GM12878 (cell line): Measurements from ENCODE around the gene TPCN2. TPM values are rescaled to one million over a fixed set of nuclear protein-coding genes. Genes with fewer than 3 reads are reported as not detected.

Experiments used
- ATAC-seq: fragments of 200-7000 bp; cut with Tn5 transposase; 3 replicates; pipeline ENCODE4 v1.9.1; 2020; ENCODE audit warnings: mild to moderate bottlenecking, moderate library complexity
- BruUV-seq: library from RNA; stranded (reverse); fragments of 400-500 nt; replicated peaks from 2 replicates; lab custom pipeline; 2021; lab: Mats Ljungman, UMichigan
- CTCF ChIA-PET: fragments of 300-600 bp; sonication (Branson Sonifier 250); formaldehyde crosslinking; extraction: SDS; loops from one replicate; lab custom pipeline; 2021; ENCODE audit warnings: inconsistent platforms; lab: Yijun Ruan, JAX
- POLR2A ChIA-PET: fragments of 350-600 bp; formaldehyde crosslinking; extraction: SDS; loops from one replicate; lab custom pipeline; 2021; ENCODE audit warnings: inconsistent platforms; lab: Charles Lee
- RAD21 ChIA-PET: fragments of 300-600 bp; sonication (Branson Sonifier 250); formaldehyde crosslinking; loops from one replicate; lab custom pipeline; 2023; ENCODE audit warnings: antibody characterized with exemption; ENCODE audit not compliant: unreplicated experiment; lab: Charles Lee
- SMC1A ChIA-PET: fragments of 300-600 bp; sonication (Branson Sonifier 250); formaldehyde crosslinking; loops from one replicate; lab custom pipeline; 2023; ENCODE audit not compliant: unreplicated experiment, uncharacterized antibody; lab: Charles Lee
- DNase-seq: peaks from one replicate; pipeline ENCODE4 v3.0.0-alpha.2; 2011; ENCODE audit warnings: low read depth, low spot score
- FAIRE-seq: peaks from 3 replicates; lab custom pipeline; 2011; peaks lifted over from hg19 to GRCh38; lab: Jason Lieb, UNC
- H2AFZ ChIP-seq: 2 replicates; pipeline ENCODE4 v1.6.0; 2011; ENCODE audit warnings: low read depth, low read length, control low read depth; ENCODE audit not compliant: control insufficient read depth
- H3K27ac ChIP-seq: 2 replicates; pipeline ENCODE4 v1.5.1; 2011; ENCODE audit warnings: control low read depth; ENCODE audit not compliant: control insufficient read depth, insufficient read depth
- H3K27me3 ChIP-seq, 2 experiments: replicated peaks in 1 of 2; 2 replicates each; pipeline versions ENCODE4 v1.6.0 to v1.6.1; 2011; ENCODE audit warnings: low read length in 1 of 2; ENCODE audit not compliant: control insufficient read depth in 2 of 2, insufficient read depth in 2 of 2
- H3K36me3 ChIP-seq, 2 experiments: 2 replicates each; pipeline ENCODE4 v1.5.1; 2011; ENCODE audit warnings: low read length in 1 of 2; ENCODE audit not compliant: control insufficient read depth in 2 of 2, insufficient read depth in 2 of 2
- H3K4me1 ChIP-seq: 2 replicates; pipeline ENCODE4 v1.6.1; 2011; ENCODE audit warnings: mild to moderate bottlenecking, low read length, moderate library complexity, mixed read lengths; ENCODE audit not compliant: control insufficient read depth, insufficient read depth
- H3K4me2 ChIP-seq: 2 replicates; pipeline ENCODE4 v1.6.0; 2011; ENCODE audit warnings: control low read depth; ENCODE audit not compliant: control insufficient read depth, insufficient read depth
- H3K4me3 ChIP-seq: fragments of 200-600 bp; sonication (generic); 2 replicates; pipeline ENCODE4 v1.5.1; 2016
- H3K79me2 ChIP-seq: 2 replicates; pipeline ENCODE4 v1.6.0; 2011; ENCODE audit warnings: low read length; ENCODE audit not compliant: control insufficient read depth, insufficient read depth
- H3K9ac ChIP-seq: 2 replicates; pipeline ENCODE4 v1.8.0; 2011; ENCODE audit warnings: low read length, control low read depth, mixed read lengths; ENCODE audit not compliant: control insufficient read depth, insufficient read depth
- H3K9me3 ChIP-seq: replicated peaks from 3 replicates; pipeline ENCODE4 v1.5.1; 2011; ENCODE audit warnings: mild to moderate bottlenecking, low read length; ENCODE audit not compliant: control insufficient read depth, insufficient read depth
- H4K20me1 ChIP-seq: 2 replicates; pipeline ENCODE4 v1.6.0; 2011; ENCODE audit not compliant: control insufficient read depth, insufficient read depth
- BHLHE40 ChIP-seq, 2 experiments: fragments of 450-650 bp in 1 of 2; IDR thresholded peaks; 2 replicates each; pipeline ENCODE4 v1.6.1; 2011 to 2017; ENCODE audit warnings: low read depth in 2 of 2, borderline replicate concordance in 1 of 2, improper control_type of control experiment in 1 of 2, low read length in 1 of 2, mild to moderate bottlenecking in 1 of 2
- BRCA1 ChIP-seq: IDR thresholded peaks from 2 replicates; pipeline ENCODE4 v1.6.1; 2011; ENCODE audit warnings: low read depth, low read length, improper control_type of control experiment
- CBX5 ChIP-seq: sonication (generic); IDR thresholded peaks from 2 replicates; pipeline ENCODE4 v1.6.1; 2016; ENCODE audit warnings: low read depth, moderate library complexity, mild to moderate bottlenecking, inconsistent platforms
- EZH2 ChIP-seq: IDR thresholded peaks from 2 replicates; pipeline ENCODE4 v1.6.1; 2012; ENCODE audit warnings: low read depth, mild to moderate bottlenecking, control low read depth, inconsistent platforms, low read length, borderline replicate concordance; ENCODE audit not compliant: control insufficient read depth
- MEF2B ChIP-seq: fragments of 450-650 bp; IDR thresholded peaks from 2 replicates; pipeline ENCODE4 v1.6.1; 2018; ENCODE audit warnings: mild to moderate bottlenecking, moderate library complexity; ENCODE audit not compliant: partially characterized antibody, poor library complexity, severe bottlenecking
- PBX3 ChIP-seq: IDR thresholded peaks from 2 replicates; pipeline ENCODE4 v1.6.1; 2011; ENCODE audit warnings: mild to moderate bottlenecking, low read depth, low read length, moderate library complexity; ENCODE audit not compliant: insufficient replicate concordance
- POLR2AphosphoS5 ChIP-seq: IDR thresholded peaks from 2 replicates; pipeline ENCODE4 v1.6.1; 2011; ENCODE audit warnings: mild to moderate bottlenecking, low read length, inconsistent platforms
- RELA ChIP-seq: fragments of 450-650 bp; IDR thresholded peaks from 2 replicates; pipeline ENCODE4 v1.8.0; 2014; ENCODE audit warnings: borderline replicate concordance; ENCODE audit not compliant: partially characterized antibody
- RFX5 ChIP-seq: IDR thresholded peaks from 2 replicates; pipeline ENCODE4 v1.6.1; 2011; ENCODE audit warnings: low read depth, low read length, improper control_type of control experiment
- RUNX3 ChIP-seq: IDR thresholded peaks from 2 replicates; pipeline ENCODE4 v1.6.1; 2012; ENCODE audit warnings: low read length, inconsistent platforms
- SPI1 ChIP-seq: IDR thresholded peaks from 2 replicates; pipeline ENCODE4 v1.6.1; 2011; ENCODE audit warnings: low read depth, mild to moderate bottlenecking, low read length, moderate library complexity, borderline replicate concordance; ENCODE audit not compliant: insufficient read depth
- SREBF1 ChIP-seq: IDR thresholded peaks from 2 replicates; pipeline ENCODE4 v1.6.1; 2012; ENCODE audit warnings: mild to moderate bottlenecking, low read length
- SUPT20H ChIP-seq: IDR thresholded peaks from 2 replicates; pipeline ENCODE4 v1.6.1; 2011; ENCODE audit warnings: low read depth, mild to moderate bottlenecking, low read length, moderate library complexity, borderline replicate concordance; ENCODE audit not compliant: control insufficient read depth
- YY1 ChIP-seq: IDR thresholded peaks from 2 replicates; pipeline ENCODE4 v1.6.1; 2011; ENCODE audit warnings: low read depth, mild to moderate bottlenecking, low read length
- ZNF274 ChIP-seq: IDR thresholded peaks from one replicate; pipeline ENCODE4 v1.8.0; 2011; ENCODE audit not compliant: insufficient read length, insufficient read depth
- WGBS: methylation state at CpG from one replicate; pipeline ENCODE4 v1.1.6; 2016; ENCODE audit warnings: low lambda C conversion rate; ENCODE audit not compliant: insufficient replicate concordance, insufficient coverage; ENCODE audit errors: missing lambda C conversion rate; 5-methylcytosine and 5-hydroxymethylcytosine counted together
- in situ Hi-C: fragments of 300-500 bp; cut with MboI; formaldehyde crosslinking; loops from 9 replicates; pipeline ENCODE4 v1.14.3; 2018; ENCODE audit warnings: mixed read lengths
- intact Hi-C: fragments of 100-400 bp; cut with micrococcal nuclease; formaldehyde crosslinking; loops from one replicate; pipeline ENCODE4 v1.14.2; 2022; ENCODE audit not compliant: unreplicated experiment
- polyA plus RNA-seq, 11 experiments: library from polyadenylated mRNA; depleted of rRNA in 4 of 11; unstranded in 6 of 11; stranded (reverse) in 5 of 11; fragments of >200 nt; fragmentation: Nextera tagmentation in 4 of 11; fragmentation: Illumina TruSeq in 1 of 11; extraction: Ambion mirVana in 4 of 11; extraction: Trizol in 1 of 11; gene quantifications; 1 replicate in 1 of 11; 2 replicates in 10 of 11; pipeline versions ENCODE4 v1.2.1 to v1.2.3, GENCODE V29; 2011 to 2016; ENCODE audit warnings: inconsistent platforms in 2 of 11, missing spikeins in 2 of 11, low read depth in 1 of 11
- total RNA-seq, 4 experiments: library from RNA; depleted of rRNA in 3 of 4; stranded (reverse); fragments of >200 nt in 3 of 4; fragmentation: Illumina TruSeq in 1 of 4; extraction: Trizol in 1 of 4; gene quantifications; 2 replicates each; pipeline versions ENCODE4 v1.2.1 to v1.2.3, GENCODE V29; 2013 to 2021

TPCN2 gene
- total and polyA plus RNA-seq, 10 of the 15 experiments (the other 5 are each of a cell fraction or from before 2014, with no cell fraction given) = 1.7 to 18.4 (median 8.4) TPM

GRCh38 chr11:69135420-69136363 lies 87.0 kb downstream of the TPCN2 start:
- no peaks in the 10 kb centered on the region for H3K79me2 ChIP-seq
- no peak for ATAC-seq
- no peak overlapping the region for H3K4me3 ChIP-seq
- 49% methylated on average over 14 of the region's 14 CpGs for WGBS
- BruUV-seq = no TSS peak
- no peak overlapping the region for H2AFZ ChIP-seq
- no peak overlapping the region for H3K9ac ChIP-seq
- peaks cover 29% of the 10 kb centered on the region; the same call in 2 of the 3 replicates for H3K9me3 ChIP-seq
- no peak overlapping the region for H3K27ac ChIP-seq
- in situ Hi-C loops = no loop called here
- intact Hi-C loops = no loop called here
- DNase-seq = no peak
- H4K20me1 ChIP-seq = no peaks in the 10 kb centered on the region
- SMC1A ChIA-PET = no interaction called here
- peaks cover 14% of the 10 kb centered on the region for H3K4me1 ChIP-seq
- POLR2A ChIA-PET = no interaction called here
- RAD21 ChIA-PET = no interaction called here
- H3K27me3 ChIP-seq = no peaks in the 10 kb centered on the region
- peak; percentile 31; the same call in 1 of the 2 replicates for TF ChIP-seq RUNX3
- TF ChIP-seq RFX5 = no peak
- no peak for TF ChIP-seq ZNF274
- no peak for TF ChIP-seq SREBF1
- TF ChIP-seq YY1 = 0 out of 2 replicates have a peak, but pooled peaks have one; percentile 14
- no peak for TF ChIP-seq BRCA1
- no peak for TF ChIP-seq SUPT20H
- TF ChIP-seq EZH2 = no peak
- TF ChIP-seq SPI1 = no peak
- TF ChIP-seq RELA = peak; percentile 18
- TF ChIP-seq MEF2B = peak; percentile 25
- TF ChIP-seq BHLHE40 (IDR thresholded peaks at IDR 0.05; ENCODE audit: borderline replicate concordance in 1 of 2, low read depth in 2 of 2, low read length in 1 of 2) = peak in 1 of 2 experiments; percentile 68; a peak in 2 of 4 replicates
- no peak for TF ChIP-seq POLR2AphosphoS5
- no peak for TF ChIP-seq PBX3
- TF ChIP-seq CBX5 = no peak
- no peak overlapping the region for H3K4me2 ChIP-seq
- CTCF ChIA-PET = no interaction called here
- no peaks in the 10 kb centered on the region for H3K36me3 ChIP-seq
- FAIRE-seq = no peak
